Central memory CD8-positive, alpha-beta T cell (primary cell): Measurements from ENCODE around the gene LASP1NB.

Experiments used
- ATAC-seq: fragments of 150-1000 bp; cut with Tn5 transposase; replicated peaks from 2 replicates; pipeline ENCODE4 v1.10.0; 2022; ENCODE audit warnings: mild to moderate bottlenecking, moderate FRiP score, moderate number of reproducible peaks; ENCODE audit not compliant: poor library complexity, severe bottlenecking; ENCODE audit errors: extremely low read depth
- DNase-seq, 2 donors: peaks; one replicate each; pipeline ENCODE4 v3.0.0; 2021; ENCODE audit warnings: low spot score in 2 of 2
- H3K27ac Mint-ChIP-seq: one replicate; pipeline ENCODE4 v1.8.0; 2022; ENCODE audit warnings: low read depth, mild to moderate bottlenecking, moderate library complexity, mixed read lengths
- H3K27me3 Mint-ChIP-seq: one replicate; pipeline ENCODE4 v1.8.0; 2022; ENCODE audit warnings: mixed read lengths
- H3K36me3 Mint-ChIP-seq: one replicate; pipeline ENCODE4 v1.8.0; 2022; ENCODE audit warnings: mild to moderate bottlenecking, moderate library complexity, mixed read lengths; ENCODE audit not compliant: insufficient read depth
- H3K4me1 Mint-ChIP-seq: one replicate; pipeline ENCODE4 v1.8.0; 2022; ENCODE audit warnings: mixed read lengths
- H3K4me3 Mint-ChIP-seq: one replicate; pipeline ENCODE4 v1.8.0; 2022; ENCODE audit warnings: mild to moderate bottlenecking, moderate library complexity, mixed read lengths
- H3K9me3 Mint-ChIP-seq: one replicate; pipeline ENCODE4 v1.8.0; 2022; ENCODE audit warnings: mixed read lengths

Gene LASP1NB

DNA sequence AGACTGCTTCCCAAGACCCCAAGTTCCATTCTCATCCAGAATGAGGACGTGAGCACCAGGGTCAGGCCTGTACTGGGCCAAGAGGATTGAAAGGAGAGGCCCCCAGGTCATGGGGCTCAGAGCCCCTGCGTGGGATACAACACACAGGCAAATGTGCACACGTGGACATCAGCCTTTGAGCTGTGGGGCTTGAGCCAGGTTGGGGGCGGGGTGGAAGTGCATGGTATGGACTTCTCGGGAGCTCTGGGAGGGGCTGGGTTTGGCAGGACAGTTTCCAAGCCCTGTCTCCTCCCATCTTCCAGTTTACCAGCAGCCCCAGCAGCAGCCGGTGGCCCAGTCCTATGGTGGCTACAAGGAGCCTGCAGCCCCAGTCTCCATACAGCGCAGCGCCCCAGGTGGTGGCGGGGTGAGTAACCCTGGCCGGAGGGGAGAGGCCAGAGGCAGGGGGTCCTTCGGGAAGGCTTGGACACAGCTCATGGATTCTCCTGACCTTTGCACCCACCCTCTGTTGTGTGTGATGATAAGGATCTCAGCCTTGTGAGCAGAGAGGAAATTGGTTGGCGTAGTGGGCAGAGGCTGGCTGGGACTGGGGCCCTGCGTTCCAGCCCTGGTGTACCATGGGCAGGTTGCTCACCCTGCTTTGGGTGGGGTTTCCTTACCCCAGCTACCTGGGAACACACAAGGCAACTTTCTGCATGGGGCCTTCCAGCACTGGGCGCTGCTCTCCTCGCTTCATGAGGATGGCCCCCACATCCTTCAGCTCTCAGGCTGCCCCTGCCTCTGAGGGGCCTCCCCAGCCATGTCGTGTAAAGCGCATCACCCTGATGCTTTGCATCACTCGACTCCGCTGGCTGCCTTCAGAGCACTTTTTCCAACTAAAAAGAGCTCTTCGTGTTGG lies 10.4 kb upstream of the LASP1NB start:
- Mint-ChIP-seq H3K9me3 (no peaks in the 10 kb centered on the region), H3K4me1 (peaks cover 40% of the 10 kb centered on the region), H3K4me3 (no peak overlapping the region), H3K36me3 (peaks cover 51% of the 10 kb centered on the region), H3K27me3 (no peaks in the 10 kb centered on the region), H3K27ac (no peak overlapping the region)
- ATAC-seq (no peak), DNase-seq (no peak)

DNA sequence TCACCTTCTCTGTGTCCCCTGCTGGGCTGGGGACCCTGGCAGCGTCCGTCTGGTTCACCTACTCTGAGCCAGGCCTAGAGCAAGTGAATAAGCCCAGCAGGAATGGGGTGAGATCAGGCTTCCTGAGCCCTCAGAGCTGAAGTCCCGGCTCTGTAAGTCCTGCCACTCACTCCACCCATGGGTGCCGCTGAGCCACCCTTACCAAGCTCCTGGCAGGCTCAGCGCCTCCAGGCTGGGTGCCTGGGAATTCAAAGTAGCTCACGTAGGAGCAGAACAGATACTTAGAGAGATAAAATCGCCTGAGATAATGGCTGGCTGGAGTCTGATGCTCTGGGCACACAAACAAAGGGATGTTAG lies 9.8 kb upstream of the LASP1NB start:
- no peak for DNase-seq
- ATAC-seq = no peak
- no peaks in the 10 kb centered on the region for H3K9me3 Mint-ChIP-seq
- H3K4me1 Mint-ChIP-seq = peaks cover 41% of the 10 kb centered on the region
- H3K36me3 Mint-ChIP-seq = peaks cover 52% of the 10 kb centered on the region
- no peak overlapping the region for H3K4me3 Mint-ChIP-seq
- no peaks in the 10 kb centered on the region for H3K27me3 Mint-ChIP-seq
- H3K27ac Mint-ChIP-seq = no peak overlapping the region

DNA sequence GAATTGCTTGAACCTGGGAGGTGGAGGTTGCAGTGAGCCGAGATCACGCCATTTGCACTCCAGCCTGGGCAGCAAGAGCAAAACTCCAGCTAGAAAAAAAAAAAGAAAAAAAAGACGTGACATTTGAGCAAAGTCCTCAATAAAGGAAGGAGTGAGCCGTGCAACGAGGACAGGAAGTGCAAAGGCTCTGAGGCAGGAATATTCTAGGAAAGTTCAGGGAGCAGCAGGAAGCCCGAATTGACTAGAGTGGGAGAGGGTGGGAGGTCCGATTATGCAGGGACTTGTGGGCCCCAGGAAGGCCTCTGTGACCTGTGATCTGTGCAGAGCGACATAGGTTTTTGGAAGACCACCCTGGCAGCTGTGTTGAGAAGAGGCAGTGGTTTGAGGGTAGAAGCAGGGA lies 8.6 kb upstream of the LASP1NB start:
- Mint-ChIP-seq H3K4me1 (peaks cover 46% of the 10 kb centered on the region), H3K27ac (no peak overlapping the region)

DNA sequence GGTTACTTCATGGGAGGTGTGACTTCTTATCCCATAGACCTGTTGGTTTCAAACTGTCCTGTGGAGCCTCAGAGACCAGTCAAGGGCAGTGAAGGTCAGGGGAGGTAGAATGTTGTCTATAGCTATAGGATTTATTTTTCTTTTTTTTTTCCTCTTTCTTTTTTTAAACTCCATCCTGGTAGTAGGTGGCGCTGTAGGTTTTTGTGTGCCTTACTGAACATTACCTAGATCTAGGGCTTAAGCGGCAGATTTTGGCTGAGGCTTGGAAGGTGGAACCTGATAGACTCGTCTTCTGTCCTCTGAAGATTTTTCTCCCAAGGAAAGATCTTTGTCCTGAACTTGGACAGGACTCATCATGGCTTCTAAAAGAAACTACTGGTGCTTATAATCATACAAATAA lies 8.2 kb upstream of the LASP1NB start:
- DNase-seq = no peak
- Mint-ChIP-seq H3K9me3 (no peaks in the 10 kb centered on the region), H3K27me3 (no peaks in the 10 kb centered on the region), H3K4me3 (no peak overlapping the region), H3K36me3 (peaks cover 52% of the 10 kb centered on the region), H3K27ac (no peak overlapping the region), H3K4me1 (peaks cover 46% of the 10 kb centered on the region)
- no peak for ATAC-seq

More for the DNA sequence above, 8.6 kb upstream of the LASP1NB start:
- Mint-ChIP-seq H3K36me3 (peaks cover 51% of the 10 kb centered on the region), H3K9me3 (no peaks in the 10 kb centered on the region), H3K27me3 (no peaks in the 10 kb centered on the region), H3K4me3 (no peak overlapping the region)
- ATAC-seq (no peak), DNase-seq (no peak)

DNA sequence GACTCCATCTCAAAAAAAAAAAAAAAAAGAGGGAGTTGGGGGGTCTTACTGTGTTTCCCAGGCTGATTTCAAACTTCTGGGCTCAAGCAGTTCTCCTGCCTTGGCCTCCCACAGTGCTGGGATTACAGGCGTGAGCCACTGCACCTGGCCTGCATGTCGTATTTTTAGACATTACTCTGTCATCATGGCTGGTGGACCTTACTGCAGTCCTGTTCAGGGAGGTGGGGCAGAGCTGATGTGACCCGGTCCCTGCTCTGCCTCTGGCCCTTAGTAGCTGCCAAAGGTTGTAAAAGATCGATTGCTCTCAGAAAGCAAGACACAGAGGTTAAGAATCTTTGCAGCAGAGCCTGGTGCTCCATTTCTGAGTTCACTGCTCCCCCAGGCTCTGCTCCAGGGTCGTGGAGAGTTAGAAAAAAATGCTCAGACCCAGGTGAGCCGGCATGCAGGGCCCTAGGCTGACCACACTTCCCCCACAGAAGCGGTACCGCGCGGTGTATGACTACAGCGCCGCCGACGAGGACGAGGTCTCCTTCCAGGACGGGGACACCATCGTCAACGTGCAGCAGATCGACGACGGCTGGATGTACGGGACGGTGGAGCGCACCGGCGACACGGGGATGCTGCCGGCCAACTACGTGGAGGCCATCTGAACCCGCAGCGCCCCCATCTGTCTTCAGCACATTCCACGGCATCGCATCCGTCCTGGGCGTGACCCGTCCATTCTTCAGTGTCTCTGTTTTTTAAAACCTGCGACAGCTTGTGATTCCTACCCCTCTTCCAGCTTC lies 7.1 kb upstream of the LASP1NB start:
- H3K36me3 Mint-ChIP-seq = peaks cover 52% of the 10 kb centered on the region
- H3K4me3 Mint-ChIP-seq = no peak overlapping the region
- no peak for ATAC-seq
- H3K9me3 Mint-ChIP-seq = no peaks in the 10 kb centered on the region
- H3K27ac Mint-ChIP-seq = peak overlapping the region; percentile 82
- no peak for DNase-seq
- H3K4me1 Mint-ChIP-seq = peaks cover 42% of the 10 kb centered on the region
- no peaks in the 10 kb centered on the region for H3K27me3 Mint-ChIP-seq

DNA sequence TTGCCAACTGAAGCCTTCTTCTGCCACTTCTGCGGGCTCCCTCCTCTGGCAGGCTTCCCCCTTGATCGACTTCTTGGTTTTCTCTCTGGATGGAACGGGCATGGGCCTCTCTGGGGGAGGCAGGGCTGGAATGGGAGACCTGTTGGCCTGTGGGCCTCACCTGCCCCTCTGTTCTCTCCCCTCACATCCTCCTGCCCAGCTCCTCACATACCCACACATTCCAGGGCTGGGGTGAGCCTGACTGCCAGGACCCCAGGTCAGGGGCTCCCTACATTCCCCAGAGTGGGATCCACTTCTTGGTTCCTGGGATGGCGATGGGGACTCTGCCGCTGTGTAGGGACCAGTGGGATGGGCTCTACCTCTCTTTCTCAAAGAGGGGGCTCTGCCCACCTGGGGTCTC lies 6.5 kb upstream of the LASP1NB start:
- Mint-ChIP-seq H3K4me3 (no peak overlapping the region), H3K36me3 (peaks cover 47% of the 10 kb centered on the region), H3K4me1 (peaks cover 46% of the 10 kb centered on the region), H3K27me3 (no peaks in the 10 kb centered on the region), H3K9me3 (no peaks in the 10 kb centered on the region), H3K27ac (peak overlapping the region; percentile 82)
- DNase-seq (no peak), ATAC-seq (no peak)

DNA sequence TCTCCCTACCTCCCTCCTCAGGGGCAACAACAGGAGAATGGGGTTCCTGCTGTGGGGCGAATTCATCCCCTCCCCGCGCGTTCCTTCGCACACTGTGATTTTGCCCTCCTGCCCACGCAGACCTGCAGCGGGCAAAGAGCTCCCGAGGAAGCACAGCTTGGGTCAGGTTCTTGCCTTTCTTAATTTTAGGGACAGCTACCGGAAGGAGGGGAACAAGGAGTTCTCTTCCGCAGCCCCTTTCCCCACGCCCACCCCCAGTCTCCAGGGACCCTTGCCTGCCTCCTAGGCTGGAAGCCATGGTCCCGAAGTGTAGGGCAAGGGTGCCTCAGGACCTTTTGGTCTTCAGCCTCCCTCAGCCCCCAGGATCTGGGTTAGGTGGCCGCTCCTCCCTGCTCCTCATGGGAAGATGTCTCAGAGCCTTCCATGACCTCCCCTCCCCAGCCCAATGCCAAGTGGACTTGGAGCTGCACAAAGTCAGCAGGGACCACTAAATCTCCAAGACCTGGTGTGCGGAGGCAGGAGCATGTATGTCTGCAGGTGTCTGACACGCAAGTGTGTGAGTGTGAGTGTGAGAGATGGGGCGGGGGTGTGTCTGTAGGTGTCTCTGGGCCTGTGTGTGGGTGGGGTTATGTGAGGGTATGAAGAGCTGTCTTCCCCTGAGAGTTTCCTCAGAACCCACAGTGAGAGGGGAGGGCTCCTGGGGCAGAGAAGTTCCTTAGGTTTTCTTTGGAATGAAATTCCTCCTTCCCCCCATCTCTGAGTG lies 5.9 kb upstream of the LASP1NB start:
- ATAC-seq = no peak
- H3K36me3 Mint-ChIP-seq = peaks cover 43% of the 10 kb centered on the region
- H3K4me3 Mint-ChIP-seq = no peak overlapping the region
- no peaks in the 10 kb centered on the region for H3K27me3 Mint-ChIP-seq
- no peak for DNase-seq
- peak overlapping the region; percentile 82 for H3K27ac Mint-ChIP-seq
- H3K4me1 Mint-ChIP-seq = peaks cover 41% of the 10 kb centered on the region
- H3K9me3 Mint-ChIP-seq = no peaks in the 10 kb centered on the region

DNA sequence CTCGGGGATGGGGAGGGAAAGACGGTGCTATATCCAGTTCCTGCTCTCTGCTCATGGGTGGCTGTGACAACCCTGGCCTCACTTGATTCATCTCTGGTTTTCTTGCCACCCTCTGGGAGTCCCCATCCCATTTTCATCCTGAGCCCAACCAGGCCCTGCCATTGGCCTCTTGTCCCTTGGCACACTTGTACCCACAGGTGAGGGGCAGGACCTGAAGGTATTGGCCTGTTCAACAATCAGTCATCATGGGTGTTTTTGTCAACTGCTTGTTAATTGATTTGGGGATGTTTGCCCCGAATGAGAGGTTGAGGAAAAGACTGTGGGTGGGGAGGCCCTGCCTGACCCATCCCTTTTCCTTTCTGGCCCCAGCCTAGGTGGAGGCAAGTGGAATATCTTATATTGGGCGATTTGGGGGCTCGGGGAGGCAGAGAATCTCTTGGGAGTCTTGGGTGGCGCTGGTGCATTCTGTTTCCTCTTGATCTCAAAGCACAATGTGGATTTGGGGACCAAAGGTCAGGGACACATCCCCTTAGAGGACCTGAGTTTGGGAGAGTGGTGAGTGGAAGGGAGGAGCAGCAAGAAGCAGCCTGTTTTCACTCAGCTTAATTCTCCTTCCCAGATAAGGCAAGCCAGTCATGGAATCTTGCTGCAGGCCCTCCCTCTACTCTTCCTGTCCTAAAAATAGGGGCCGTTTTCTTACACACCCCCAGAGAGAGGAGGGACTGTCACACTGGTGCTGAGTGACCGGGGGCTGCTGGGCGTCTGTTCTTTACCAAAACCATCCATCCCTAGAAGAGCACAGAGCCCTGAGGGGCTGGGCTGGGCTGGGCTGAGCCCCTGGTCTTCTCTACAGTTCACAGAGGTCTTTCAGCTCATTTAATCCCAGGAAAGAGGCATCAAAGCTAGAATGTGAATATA lies 4.8 kb upstream of the LASP1NB start:
- no peak for DNase-seq
- Mint-ChIP-seq H3K4me1 (peaks cover 49% of the 10 kb centered on the region), H3K9me3 (no peaks in the 10 kb centered on the region), H3K36me3 (peaks cover 43% of the 10 kb centered on the region), H3K27me3 (no peaks in the 10 kb centered on the region), H3K27ac (peak overlapping the region; percentile 80), H3K4me3 (no peak overlapping the region)
- no peak for ATAC-seq

DNA sequence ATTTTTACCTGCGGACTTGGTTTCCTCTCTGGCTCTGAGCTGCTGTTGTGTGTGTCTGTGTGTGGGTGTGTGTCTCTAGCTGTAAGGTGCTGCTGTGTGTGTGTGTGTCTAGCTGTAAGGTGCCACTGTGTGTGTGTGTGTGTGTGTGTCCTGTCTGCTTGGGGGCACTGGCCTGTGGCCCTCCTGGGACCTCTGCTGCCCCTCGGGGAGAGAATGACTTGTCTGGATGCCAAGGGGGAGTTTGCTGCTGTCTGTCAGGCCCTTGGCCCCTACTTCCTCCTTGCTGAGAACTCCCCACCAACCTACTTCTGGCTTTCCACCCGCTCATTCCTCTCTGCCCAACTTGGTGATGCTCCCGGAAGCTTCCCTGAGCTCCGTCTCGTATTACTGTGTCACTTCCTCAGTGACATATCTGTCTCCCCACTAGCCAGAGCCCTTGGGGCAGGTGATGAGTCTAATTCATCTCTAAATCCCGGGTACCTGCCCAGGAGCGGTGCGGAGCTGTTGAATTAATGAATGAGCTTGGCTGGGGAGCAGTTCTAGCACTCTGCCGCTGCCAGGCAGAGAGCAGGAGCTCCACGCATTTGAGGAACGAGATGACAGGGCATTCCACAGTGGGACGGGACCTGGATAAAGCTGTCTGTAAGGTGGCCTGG lies 3.5 kb upstream of the LASP1NB start:
- Mint-ChIP-seq H3K4me3 (no peak overlapping the region), H3K4me1 (peaks cover 52% of the 10 kb centered on the region), H3K36me3 (peaks cover 35% of the 10 kb centered on the region), H3K27ac (peak overlapping the region; percentile 32), H3K9me3 (no peaks in the 10 kb centered on the region), H3K27me3 (no peaks in the 10 kb centered on the region)
- ATAC-seq (no peak), DNase-seq (no peak)

DNA sequence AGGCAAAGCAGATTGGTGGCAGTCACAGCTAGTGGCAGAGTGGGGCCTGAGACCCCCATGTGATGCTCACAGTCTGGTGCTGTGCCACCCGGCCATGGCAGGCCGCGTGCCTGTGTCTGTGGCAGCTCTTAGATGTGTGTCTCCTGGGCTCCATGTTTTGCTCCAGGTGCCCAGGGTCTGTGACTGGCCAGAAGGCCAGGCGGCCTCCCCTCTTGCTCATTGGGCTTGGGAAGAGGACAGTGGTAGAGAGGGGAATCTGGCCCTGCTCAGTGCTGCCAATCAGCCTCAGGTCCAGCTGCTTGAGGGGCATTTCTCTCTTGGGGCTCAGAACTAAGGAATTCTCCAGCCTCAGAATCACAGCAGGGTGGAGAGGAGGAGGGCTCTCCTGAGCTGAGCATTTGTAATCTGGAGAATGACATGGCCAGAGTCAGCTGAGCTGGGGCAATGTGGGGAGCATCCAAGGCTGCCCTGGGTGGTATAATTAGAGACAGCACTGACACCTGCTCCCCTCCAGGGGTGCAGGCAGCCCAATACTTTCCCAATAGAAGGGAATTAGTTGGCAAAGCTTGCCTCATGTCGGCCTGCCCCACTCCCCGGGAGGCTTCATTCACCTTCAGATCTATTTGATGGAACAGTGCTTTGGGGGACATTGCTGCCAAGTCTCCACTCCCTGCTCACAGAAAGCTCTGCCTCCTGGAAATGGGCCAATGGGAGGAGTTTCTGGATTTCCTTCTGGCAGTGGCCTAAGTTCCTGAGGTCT lies 2.7 kb upstream of the LASP1NB start:
- Mint-ChIP-seq H3K36me3 (peaks cover 27% of the 10 kb centered on the region), H3K27ac (peak overlapping the region; percentile 32), H3K9me3 (no peaks in the 10 kb centered on the region), H3K27me3 (no peaks in the 10 kb centered on the region), H3K4me1 (peaks cover 50% of the 10 kb centered on the region), H3K4me3 (no peak overlapping the region)
- no peak for ATAC-seq
- DNase-seq = no peak
